H9 (cell line): ENCODE data around the gene MRGPRD. TPM values are rescaled to one million over a fixed set of nuclear protein-coding genes. Genes with fewer than 3 reads are reported as not detected.
A peak's percentile ranks its signal among the peaks of the same experiment; 100 is the strongest.

Experiments
- DNase-seq: peaks from one replicate; pipeline ENCODE4 v3.0.0-alpha.2; 2017
- H2AFZ ChIP-seq: one replicate; pipeline ENCODE4 v1.6.1; 2013; ENCODE audit warnings: mild to moderate bottlenecking, low read length, control low read depth, moderate library complexity
- H2AK5ac ChIP-seq: 2 replicates; pipeline ENCODE4 v1.6.1; 2013; ENCODE audit warnings: low read length, control low read depth, mixed read lengths; ENCODE audit not compliant: insufficient read length
- H2BK120ac ChIP-seq: one replicate; pipeline ENCODE4 v1.6.1; 2013; ENCODE audit warnings: low read depth, mild to moderate bottlenecking, low read length, control low read depth, inconsistent platforms; ENCODE audit not compliant: poor library complexity, severe bottlenecking
- H2BK12ac ChIP-seq: 2 replicates; pipeline ENCODE4 v1.6.1; 2013; ENCODE audit warnings: low read length, control low read depth, mixed read lengths, low read depth; ENCODE audit not compliant: insufficient read length
- H2BK15ac ChIP-seq: 2 replicates; pipeline ENCODE4 v1.6.1; 2013; ENCODE audit warnings: low read depth, low read length, control low read depth
- H2BK20ac ChIP-seq: one replicate; pipeline ENCODE4 v1.6.1; 2013; ENCODE audit warnings: low read depth, mild to moderate bottlenecking, low read length, control low read depth, inconsistent platforms; ENCODE audit not compliant: poor library complexity, severe bottlenecking
- H2BK5ac ChIP-seq: 2 replicates; pipeline ENCODE4 v1.6.1; 2013; ENCODE audit warnings: low read length, control low read depth, mixed read lengths; ENCODE audit not compliant: insufficient read length
- H3K14ac ChIP-seq: 2 replicates; pipeline ENCODE4 v1.6.1; 2013; ENCODE audit warnings: low read length, control low read depth; ENCODE audit not compliant: insufficient read depth
- H3K18ac ChIP-seq: 2 replicates; pipeline ENCODE4 v1.6.1; 2013; ENCODE audit warnings: low read depth, mild to moderate bottlenecking, mixed read lengths, low read length, control low read depth; ENCODE audit not compliant: insufficient read length
- H3K23ac ChIP-seq: 2 replicates; pipeline ENCODE4 v1.6.1; 2013; ENCODE audit warnings: low read length, control low read depth, mixed read lengths, low read depth; ENCODE audit not compliant: insufficient read length
- H3K23me2 ChIP-seq: 2 replicates; pipeline ENCODE4 v1.6.1; 2013; ENCODE audit warnings: low read depth, mild to moderate bottlenecking, mixed read lengths, low read length, control low read depth; ENCODE audit not compliant: insufficient read length, poor library complexity, severe bottlenecking
- H3K27ac ChIP-seq: 2 replicates; pipeline ENCODE4 v1.5.1; 2013; ENCODE audit warnings: low read length, control low read depth, mixed read lengths, low read depth; ENCODE audit not compliant: insufficient read length
- H3K27me3 ChIP-seq: 2 replicates; pipeline ENCODE4 v1.6.1; 2013; ENCODE audit warnings: low read length, control low read depth, inconsistent platforms; ENCODE audit not compliant: insufficient read depth
- H3K4ac ChIP-seq: 2 replicates; pipeline ENCODE4 v1.6.1; 2013; ENCODE audit warnings: low read depth, mild to moderate bottlenecking, control low read depth, inconsistent platforms, low read length, moderate library complexity
- H3K4me1 ChIP-seq: 2 replicates; pipeline ENCODE4 v1.6.1; 2013; ENCODE audit warnings: low read length, control low read depth, inconsistent platforms; ENCODE audit not compliant: insufficient read depth
- H3K4me2 ChIP-seq: 2 replicates; pipeline ENCODE4 v1.6.1; 2013; ENCODE audit warnings: low read length, control low read depth, mixed read lengths; ENCODE audit not compliant: insufficient read length, insufficient read depth
- H3K56ac ChIP-seq: 2 replicates; pipeline ENCODE4 v1.6.1; 2013; ENCODE audit warnings: low read depth, mild to moderate bottlenecking, mixed read lengths, low read length, control low read depth; ENCODE audit not compliant: insufficient read length
- H3K79me1 ChIP-seq: 2 replicates; pipeline ENCODE4 v1.6.1; 2013; ENCODE audit warnings: low read depth, mild to moderate bottlenecking, moderate library complexity, low read length, control low read depth, inconsistent platforms; ENCODE audit not compliant: insufficient read depth, poor library complexity, severe bottlenecking
- H3K79me2 ChIP-seq: 2 replicates; pipeline ENCODE4 v1.6.1; 2013; ENCODE audit warnings: low read length, control low read depth, inconsistent platforms; ENCODE audit not compliant: insufficient read depth
- H3K9ac ChIP-seq: 2 replicates; pipeline ENCODE4 v1.6.1; 2013; ENCODE audit warnings: low read length, control low read depth, mixed read lengths; ENCODE audit not compliant: insufficient read length; ENCODE audit errors: extremely low read depth
- H3K9me3 ChIP-seq: one replicate; pipeline ENCODE4 v1.6.1; 2013; ENCODE audit warnings: low read depth, low read length, inconsistent platforms; ENCODE audit not compliant: control insufficient read depth
- H3T11ph ChIP-seq: one replicate; pipeline ENCODE4 v1.6.1; 2013; ENCODE audit warnings: mild to moderate bottlenecking, low read length, control low read depth, inconsistent platforms
- H4K20me1 ChIP-seq: one replicate; pipeline ENCODE4 v1.6.1; 2013; ENCODE audit not compliant: control insufficient read depth, insufficient read length, insufficient read depth
- H4K5ac ChIP-seq: 2 replicates; pipeline ENCODE4 v1.6.1; 2013; ENCODE audit warnings: low read depth, mild to moderate bottlenecking, mixed read lengths, low read length, control low read depth; ENCODE audit not compliant: insufficient read length
- H4K8ac ChIP-seq: replicated peaks from 2 replicates; pipeline ENCODE4 v1.6.1; 2013; ENCODE audit warnings: low read length, control low read depth, mixed read lengths, low read depth; ENCODE audit not compliant: insufficient read length
- H4K91ac ChIP-seq: 2 replicates; pipeline ENCODE4 v1.6.1; 2013; ENCODE audit warnings: low read depth, mild to moderate bottlenecking, moderate library complexity, mixed read lengths, low read length, control low read depth; ENCODE audit not compliant: insufficient read length
- H3K27ac Mint-ChIP-seq, 3 experiments: 2 replicates in 2 of 3; 3 replicates in 1 of 3; pipeline ENCODE4 v1.8.0; 2020 to 2021; ENCODE audit warnings: mixed read lengths in 3 of 3, mild to moderate bottlenecking in 1 of 3, moderate library complexity in 1 of 3
- H3K27me3 Mint-ChIP-seq: 2 replicates; pipeline ENCODE4 v1.8.0; 2021; ENCODE audit warnings: low read depth, mild to moderate bottlenecking, moderate library complexity, mixed read lengths
- H3K36me3 Mint-ChIP-seq, 3 experiments: 2 replicates in 2 of 3; 3 replicates in 1 of 3; pipeline ENCODE4 v1.8.0; 2020 to 2021; ENCODE audit warnings: low read depth in 3 of 3, mixed read lengths in 3 of 3; ENCODE audit not compliant: insufficient read depth in 1 of 3
- H3K4me1 Mint-ChIP-seq, 2 experiments: 2 replicates each; pipeline ENCODE4 v1.8.0; 2020; ENCODE audit warnings: mixed read lengths in 2 of 2
- H3K4me3 Mint-ChIP-seq, 2 experiments: 2 replicates in 1 of 2; 3 replicates in 1 of 2; pipeline ENCODE4 v1.8.0; 2020 to 2021; ENCODE audit warnings: mild to moderate bottlenecking in 2 of 2, mixed read lengths in 2 of 2, moderate library complexity in 1 of 2
- H3K9me3 Mint-ChIP-seq, 2 experiments: 2 replicates in 1 of 2; 3 replicates in 1 of 2; pipeline ENCODE4 v1.8.0; 2020; ENCODE audit warnings: mild to moderate bottlenecking in 2 of 2, mixed read lengths in 2 of 2, moderate library complexity in 1 of 2
- CTCF ChIP-seq: fragments of 200-600 bp; sonication (generic); conservative IDR thresholded peaks from 3 replicates; pipeline ENCODE4 v1.8.0; 2021; ENCODE audit warnings: antibody characterized with exemption, mild to moderate bottlenecking
- WGBS: extraction: QIAGEN DNeasy Blood & Tissue Kit; methylation state at CpG from one replicate; pipeline ENCODE4 v1.1.7; 2013; ENCODE audit warnings: missing lambda C conversion rate, low lambda C conversion rate, mixed read lengths; ENCODE audit not compliant: insufficient read length; ENCODE audit errors: extremely low coverage; 5-methylcytosine and 5-hydroxymethylcytosine counted together
- total RNA-seq: library from RNA; stranded (reverse); gene quantifications from 2 replicates; pipeline ENCODE4 v1.2.1, GENCODE V29; 2021

Gene MRGPRD
- total RNA-seq, 1 experiment from 2014 or later = not detected

GRCh38 chr11:68960294-68961071, 20.3 kb downstream of the MRGPRD start:
- Histone ChIP-seq H3K27ac (no peak overlapping the region), H3K79me1 (no peaks in the 10 kb centered on the region), H2AFZ (no peak overlapping the region), H3K9ac (no peak overlapping the region), H3K23me2 (no peaks in the 10 kb centered on the region), H3K4me2 (no peak overlapping the region), H3K27me3 (no peaks in the 10 kb centered on the region), H3K4ac (no peak overlapping the region), H3K23ac (no peak overlapping the region), H3K56ac (no peak overlapping the region), H4K5ac (no peak overlapping the region), H4K20me1 (no peaks in the 10 kb centered on the region), H3K14ac (no peak overlapping the region), H3T11ph (no peak overlapping the region), H4K91ac (no peak overlapping the region), H3K9me3 (no peaks in the 10 kb centered on the region), H2BK12ac (no peak overlapping the region), H3K18ac (no peak overlapping the region), H2BK5ac (no peak overlapping the region), H4K8ac (no peak overlapping the region), H2BK120ac (no peak overlapping the region), H2BK20ac (no peak overlapping the region), H3K4me1 (no peaks in the 10 kb centered on the region; the same call in 1 of the 2 replicates), H3K79me2 (no peaks in the 10 kb centered on the region), H2AK5ac (no peak overlapping the region), H2BK15ac (no peak overlapping the region)
- Mint-ChIP-seq H3K36me3 (no peaks in the 10 kb centered on the region), H3K4me1 (peaks cover 0 to 9% of the 10 kb centered on the region in 2 experiments; a peak in 3 of 4 replicates), H3K9me3 (no peaks in the 10 kb centered on the region; a peak in 1 of 5 replicates), H3K27me3 (no peaks in the 10 kb centered on the region), H3K4me3 (no peak overlapping the region), H3K27ac (peak overlapping the region in 1 of 3 experiments; percentile 52; a peak in 1 of 7 replicates)
- no peak for DNase-seq
- no CpG with 5 or more reads among the region's 25 CpGs for WGBS
- TF ChIP-seq CTCF = no peak
